Mammary epithelial cell (primary cell): Measurements from ENCODE around the gene KANSL3.

Experiments
- EZH2 ChIP-seq: IDR thresholded peaks from 2 replicates; pipeline ENCODE4 v1.6.1; 2012; ENCODE audit warnings: low read length, inconsistent platforms, borderline replicate concordance
- TF ChIP-seq, protein P1 (sequence below), 2 donors: IDR thresholded peaks in 1 of 2; conservative IDR thresholded peaks in 1 of 2; 2 replicates each; pipeline ENCODE4 v1.5.1; 2011 to 2012; ENCODE audit warnings: inconsistent platforms in 2 of 2, low read length in 2 of 2, mild to moderate bottlenecking in 2 of 2, control low read depth in 1 of 2, low read depth in 1 of 2; ENCODE audit not compliant: insufficient read depth in 1 of 2; ENCODE audit errors: extremely low read depth in 1 of 2

DNA sequence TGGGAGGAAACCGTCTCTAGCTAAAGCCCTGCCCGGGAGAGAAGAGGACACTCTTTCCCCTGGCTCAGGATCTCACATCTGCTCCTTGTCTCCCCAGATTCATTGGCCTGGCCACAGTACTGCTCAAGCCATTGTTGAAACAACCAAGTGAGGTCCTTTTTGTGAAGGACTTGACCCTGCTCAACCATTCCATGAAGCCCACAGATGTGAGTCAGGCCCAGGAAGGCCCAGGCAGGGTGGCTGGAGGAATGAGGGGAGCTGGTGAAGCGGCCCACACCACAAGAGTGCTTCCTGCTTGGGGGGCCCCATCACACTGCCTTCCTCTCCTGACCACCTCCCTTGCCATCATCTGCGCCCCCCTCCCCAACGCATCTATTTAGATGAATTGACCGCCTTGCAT, 9.6 kb upstream of the KANSL3 start:
- TF ChIP-seq, protein P1, sequence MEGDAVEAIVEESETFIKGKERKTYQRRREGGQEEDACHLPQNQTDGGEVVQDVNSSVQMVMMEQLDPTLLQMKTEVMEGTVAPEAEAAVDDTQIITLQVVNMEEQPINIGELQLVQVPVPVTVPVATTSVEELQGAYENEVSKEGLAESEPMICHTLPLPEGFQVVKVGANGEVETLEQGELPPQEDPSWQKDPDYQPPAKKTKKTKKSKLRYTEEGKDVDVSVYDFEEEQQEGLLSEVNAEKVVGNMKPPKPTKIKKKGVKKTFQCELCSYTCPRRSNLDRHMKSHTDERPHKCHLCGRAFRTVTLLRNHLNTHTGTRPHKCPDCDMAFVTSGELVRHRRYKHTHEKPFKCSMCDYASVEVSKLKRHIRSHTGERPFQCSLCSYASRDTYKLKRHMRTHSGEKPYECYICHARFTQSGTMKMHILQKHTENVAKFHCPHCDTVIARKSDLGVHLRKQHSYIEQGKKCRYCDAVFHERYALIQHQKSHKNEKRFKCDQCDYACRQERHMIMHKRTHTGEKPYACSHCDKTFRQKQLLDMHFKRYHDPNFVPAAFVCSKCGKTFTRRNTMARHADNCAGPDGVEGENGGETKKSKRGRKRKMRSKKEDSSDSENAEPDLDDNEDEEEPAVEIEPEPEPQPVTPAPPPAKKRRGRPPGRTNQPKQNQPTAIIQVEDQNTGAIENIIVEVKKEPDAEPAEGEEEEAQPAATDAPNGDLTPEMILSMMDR (conservative IDR thresholded peaks at IDR 0.05 in 1 of 2, IDR thresholded peaks at IDR 0.05 in 1 of 2; ENCODE audit: extremely low read depth in 1 of 2, insufficient read depth in 1 of 2, low read depth in 1 of 2, low read length in 2 of 2), result no peak
- TF ChIP-seq EZH2, result no peak
